ENCODE data around the gene NRXN3. TPM values are rescaled to one million over a fixed set of nuclear protein-coding genes. Genes with fewer than 3 reads are reported as not detected.

Gene NRXN3
- total RNA-seq, 6 experiments from 2014 or later: 0.07 to 0.28 (median 0.11) TPM; not detected in 2

GRCh38 chr14:78851189-78851588 lies 681.0 kb downstream of the NRXN3 start:
- Mint-ChIP-seq H3K36me3 (ENCODE audit: low read depth) (no peaks in the 10 kb centered on the region), H3K27ac (no peak overlapping the region), H3K27me3 (ENCODE audit: insufficient read depth) (peaks cover 2% of the 10 kb centered on the region; the same call in 1 of the 2 replicates), H3K4me1 (ENCODE audit: low read depth) (no peaks in the 10 kb centered on the region), H3K9me3 (no peaks in the 10 kb centered on the region), H3K4me3 (no peak overlapping the region)
- no peak for TF ChIP-seq CTCF (IDR thresholded peaks at IDR 0.05)
- no peak for DNase-seq

GRCh38 chr14:78852040-78852439 lies 681.9 kb downstream of the NRXN3 start:
- Mint-ChIP-seq H3K27me3 (ENCODE audit: insufficient read depth) (peaks cover 2% of the 10 kb centered on the region; the same call in 1 of the 2 replicates), H3K4me3 (no peak overlapping the region), H3K36me3 (ENCODE audit: low read depth) (no peaks in the 10 kb centered on the region), H3K4me1 (ENCODE audit: low read depth) (no peaks in the 10 kb centered on the region), H3K27ac (no peak overlapping the region), H3K9me3 (no peaks in the 10 kb centered on the region)
- no peak for DNase-seq
- TF ChIP-seq CTCF (IDR thresholded peaks at IDR 0.05): no peak

GRCh38 chr14:78857974-78858373 lies 687.8 kb downstream of the NRXN3 start:
- no peak overlapping the region for H3K4me3 Mint-ChIP-seq

DNA sequence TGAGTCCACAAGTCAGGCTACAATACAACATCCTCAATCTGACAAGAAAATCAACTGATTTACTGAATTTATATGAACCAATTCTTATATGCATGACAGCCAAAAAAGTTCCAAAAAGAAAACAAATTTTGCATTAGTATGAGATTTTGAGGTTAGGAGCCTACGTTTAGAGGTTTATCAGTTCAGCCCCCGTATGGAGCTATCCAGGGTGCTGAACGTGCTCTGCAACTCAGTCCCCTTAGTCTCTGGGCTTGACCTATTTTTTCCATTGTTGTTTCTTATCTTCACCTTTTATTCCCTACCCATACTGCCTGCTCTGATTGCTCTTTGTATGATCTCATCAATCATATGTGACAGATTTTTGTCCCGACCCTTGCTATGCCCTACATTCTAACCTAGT lies 693.0 kb downstream of the NRXN3 start:
- Mint-ChIP-seq H3K36me3 (ENCODE audit: low read depth) (no peaks in the 10 kb centered on the region), H3K4me3 (no peak overlapping the region), H3K9me3 (peaks cover 6% of the 10 kb centered on the region; the same call in 1 of the 2 replicates), H3K4me1 (ENCODE audit: low read depth) (no peaks in the 10 kb centered on the region), H3K27me3 (ENCODE audit: insufficient read depth) (no peaks in the 10 kb centered on the region), H3K27ac (no peak overlapping the region)
- no peak for TF ChIP-seq CTCF (IDR thresholded peaks at IDR 0.05)
- peak; percentile 0 for DNase-seq

More at GRCh38 chr14:78857974-78858373, 687.8 kb downstream of the NRXN3 start:
- Mint-ChIP-seq H3K27ac (no peak overlapping the region), H3K9me3 (peaks cover 6% of the 10 kb centered on the region; the same call in 1 of the 2 replicates), H3K27me3 (ENCODE audit: insufficient read depth) (no peaks in the 10 kb centered on the region; the same call in 1 of the 2 replicates), H3K4me1 (ENCODE audit: low read depth) (no peaks in the 10 kb centered on the region), H3K36me3 (ENCODE audit: low read depth) (no peaks in the 10 kb centered on the region)
- TF ChIP-seq CTCF (IDR thresholded peaks at IDR 0.05): no peak
- no peak for DNase-seq

DNA sequence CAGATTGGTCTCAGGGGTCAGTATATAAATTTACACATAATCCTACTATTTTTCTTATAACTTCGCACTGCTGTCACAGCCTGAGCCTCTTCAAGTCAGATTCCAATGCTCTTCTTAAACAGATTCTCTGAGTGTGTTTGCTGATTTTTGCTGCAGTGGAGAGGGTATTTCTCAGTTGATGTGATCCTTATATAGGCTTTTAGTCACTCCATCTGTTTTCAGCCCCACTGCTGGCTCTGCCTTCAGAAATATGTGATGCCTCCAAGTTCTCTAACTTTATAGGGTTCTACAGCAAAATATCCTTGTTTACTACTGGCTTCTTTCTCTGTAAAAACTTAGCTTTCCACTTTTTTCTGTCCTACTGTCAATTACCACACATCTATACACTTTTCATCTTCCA lies 702.7 kb downstream of the NRXN3 start:
- H3K36me3 Mint-ChIP-seq (ENCODE audit: low read depth): no peaks in the 10 kb centered on the region
- H3K9me3 Mint-ChIP-seq: peaks cover 18% of the 10 kb centered on the region; the same call in 1 of the 2 replicates
- TF ChIP-seq CTCF (IDR thresholded peaks at IDR 0.05): no peak
- H3K4me1 Mint-ChIP-seq (ENCODE audit: low read depth): no peaks in the 10 kb centered on the region
- H3K27me3 Mint-ChIP-seq (ENCODE audit: insufficient read depth): no peaks in the 10 kb centered on the region
- no peak for DNase-seq
- no peak overlapping the region for H3K4me3 Mint-ChIP-seq
- no peak overlapping the region for H3K27ac Mint-ChIP-seq

DNA sequence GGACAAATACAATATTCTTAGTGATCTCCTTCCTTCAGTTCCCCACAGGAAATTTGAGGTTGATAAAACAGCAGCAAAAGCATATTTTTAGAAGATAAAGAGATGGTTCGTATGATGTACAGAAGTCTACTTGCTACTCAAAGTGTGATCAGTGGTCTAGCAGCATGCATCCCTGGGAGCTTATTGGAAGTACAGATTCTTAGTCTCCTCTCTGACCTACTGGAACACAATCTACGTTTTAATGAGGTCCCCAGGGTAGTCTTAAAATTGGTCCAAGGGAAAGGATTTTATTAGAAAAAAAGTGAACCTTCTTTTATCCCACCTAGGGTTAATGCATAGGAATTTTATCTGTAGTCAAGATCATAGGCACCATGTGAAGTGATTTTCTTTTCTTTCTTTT lies 703.4 kb downstream of the NRXN3 start:
- DNase-seq: no peak
- H3K27ac Mint-ChIP-seq: no peak overlapping the region
- TF ChIP-seq CTCF (IDR thresholded peaks at IDR 0.05): no peak
- no peaks in the 10 kb centered on the region for H3K36me3 Mint-ChIP-seq (ENCODE audit: low read depth)
- H3K4me1 Mint-ChIP-seq (ENCODE audit: low read depth): no peaks in the 10 kb centered on the region
- no peak overlapping the region for H3K4me3 Mint-ChIP-seq
- no peaks in the 10 kb centered on the region for H3K27me3 Mint-ChIP-seq (ENCODE audit: insufficient read depth)
- H3K9me3 Mint-ChIP-seq: peaks cover 18% of the 10 kb centered on the region; the same call in 1 of the 2 replicates
